HG03025 (cell line): ENCODE measurements around the gene TAGLN2.
A peak's percentile ranks its signal among the peaks of the same experiment; 100 is the strongest.

Source experiments
- ATAC-seq: cut with Tn5 transposase; IDR thresholded peaks from one replicate; pipeline ENCODE4 v1.9.1; 2021; ENCODE audit warnings: mild to moderate bottlenecking, moderate library complexity; ENCODE audit not compliant: unreplicated experiment, low FRiP score

The TAGLN2 gene

DNA sequence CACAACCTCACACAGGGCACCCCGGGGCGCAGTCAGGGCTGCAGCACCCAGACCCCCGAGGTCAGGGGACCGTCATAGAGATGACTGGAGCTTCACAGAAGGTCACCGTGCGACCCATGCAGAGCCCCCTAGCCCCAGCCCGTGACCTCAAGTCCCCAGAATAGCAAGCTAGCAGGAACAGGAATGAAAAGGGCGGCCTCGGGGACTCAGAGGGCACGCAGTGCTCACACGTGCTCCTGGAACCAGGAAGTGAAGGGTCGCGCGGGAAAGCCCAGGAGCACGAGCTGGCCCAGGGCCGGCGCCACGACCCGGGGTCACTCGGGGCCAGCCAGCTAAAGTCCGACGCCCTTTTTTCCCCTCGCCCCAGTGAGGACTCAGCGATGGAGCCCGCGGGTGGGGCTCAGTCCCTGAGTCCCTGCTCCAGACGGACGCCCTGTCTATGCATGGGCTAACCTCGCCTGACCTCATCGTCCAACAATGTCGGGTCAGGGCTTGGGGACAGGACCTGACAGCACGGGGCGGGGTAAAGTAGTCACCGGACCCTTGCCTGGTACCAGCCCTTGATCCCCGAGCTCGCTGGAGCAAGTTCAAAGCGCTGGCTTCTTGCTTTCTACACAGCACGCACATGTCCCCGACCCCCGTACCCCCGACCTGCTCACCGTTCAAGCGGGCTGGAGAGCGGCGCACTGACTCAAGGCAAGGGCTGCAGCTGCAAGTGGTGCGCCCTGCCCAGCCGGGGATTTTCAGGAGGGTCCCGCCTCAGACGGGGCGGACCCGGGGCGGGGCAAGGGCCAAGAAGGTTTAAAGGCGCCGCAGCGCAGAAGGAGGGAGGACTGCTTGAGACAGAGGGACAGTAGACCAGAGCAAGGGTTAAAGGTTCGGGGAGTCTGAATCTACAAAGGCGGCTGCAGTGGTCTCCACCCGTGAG, at the start of gene TAGLN2:
Gene TAGLN2, minus strand, starts transcription at position 717 of the 928 bp plus-strand sequence. CDS start 4,998 bp downstream, outside the sequence.
- ATAC-seq: peak; percentile 57

- ATAC-seq: no peak
Observed at GRCh38 chr1:159974350-159974965, 49.2 kb upstream of the TAGLN2 start.

DNA sequence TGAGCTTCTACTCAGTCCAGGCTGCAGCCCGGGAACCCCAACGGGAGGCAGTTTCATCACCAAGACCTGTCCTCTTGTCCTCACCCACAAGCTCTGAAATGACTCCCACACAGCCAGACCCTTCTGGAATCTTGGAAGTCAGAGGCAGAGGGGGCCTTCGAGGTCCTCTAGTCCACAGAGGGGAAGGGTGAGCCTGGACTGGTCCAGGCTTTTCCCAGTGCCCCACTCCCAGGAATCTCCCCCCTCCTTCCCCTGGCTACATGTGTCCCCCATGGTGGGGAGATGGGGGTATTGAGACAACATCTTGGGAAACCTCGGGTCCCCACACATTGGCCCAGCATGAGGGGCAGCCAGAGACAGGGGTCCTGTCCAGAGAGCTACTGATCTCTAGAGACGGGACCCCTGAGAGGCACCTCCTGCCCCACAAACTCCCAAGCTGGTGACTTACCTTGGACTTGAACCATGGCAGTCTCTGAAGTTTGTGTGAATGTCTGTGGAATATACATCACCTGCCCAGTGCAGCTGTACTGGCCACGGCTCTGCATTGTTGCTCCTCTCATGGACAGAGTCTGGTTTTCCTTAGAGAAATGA, 48.1 kb upstream of the TAGLN2 start:
- ATAC-seq: no peak

DNA sequence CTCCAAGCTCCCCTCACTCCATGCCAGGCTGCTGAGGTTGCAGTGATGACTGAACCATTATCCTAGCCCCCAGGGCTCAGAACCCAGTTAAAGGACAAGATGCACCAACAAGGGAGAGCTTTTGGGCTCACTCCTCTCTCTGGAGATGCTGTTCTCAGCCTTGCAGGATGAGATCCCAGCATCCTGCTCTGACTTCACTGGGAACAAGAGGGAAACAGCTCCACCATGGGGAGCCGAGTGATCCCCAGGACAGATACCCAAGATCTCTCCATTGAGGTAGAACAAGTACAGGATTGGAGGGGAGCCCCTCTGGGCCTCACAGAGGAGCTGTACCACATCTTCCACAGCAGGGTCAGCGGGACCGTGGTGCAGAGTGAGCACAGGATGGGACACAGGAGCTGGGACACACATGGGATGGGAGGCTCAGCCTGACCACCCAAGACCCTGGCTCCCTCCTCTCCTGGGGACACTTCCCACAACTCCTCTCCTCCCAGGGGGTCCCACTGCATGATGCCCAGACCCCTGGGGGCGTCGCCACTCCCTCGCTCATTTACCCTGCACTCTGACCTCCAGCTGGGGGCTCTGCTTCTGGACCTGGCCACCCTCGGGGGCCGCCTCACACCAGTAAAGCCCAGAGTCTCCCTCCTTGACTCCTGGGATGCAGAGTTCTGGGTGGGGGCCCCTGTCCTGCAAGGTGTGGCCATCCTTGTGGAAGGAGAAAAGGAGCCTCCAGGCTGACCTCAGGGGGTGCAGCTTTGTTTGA, 47.3 kb upstream of the TAGLN2 start:
- ATAC-seq: no peak

DNA sequence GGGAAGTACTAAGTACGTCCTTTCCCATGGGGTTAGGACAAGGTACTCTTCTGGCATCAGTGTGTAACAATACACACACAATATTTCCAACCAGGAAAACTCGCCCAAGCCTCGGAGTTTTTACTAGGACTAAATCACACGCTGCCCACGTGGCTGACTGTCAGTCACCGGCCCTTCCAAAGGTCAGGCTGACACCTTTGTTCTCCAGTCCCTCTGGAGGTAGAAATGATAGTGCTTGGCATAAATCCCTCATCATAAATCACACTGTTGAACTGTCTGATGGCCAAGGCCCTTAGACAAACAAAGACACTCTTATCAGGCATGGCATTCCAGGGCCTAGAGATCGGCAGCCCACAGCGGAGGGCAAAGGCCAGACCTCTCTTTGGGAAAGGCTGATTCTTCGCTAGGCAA, 45.6 kb upstream of the TAGLN2 start:
- no peak for ATAC-seq

- ATAC-seq: no peak
Observed at GRCh38 chr1:159968901-159969300, 43.6 kb upstream of the TAGLN2 start.

GRCh38 chr1:159965263-159965662, 40.0 kb upstream of the TAGLN2 start:
- no peak for ATAC-seq

DNA sequence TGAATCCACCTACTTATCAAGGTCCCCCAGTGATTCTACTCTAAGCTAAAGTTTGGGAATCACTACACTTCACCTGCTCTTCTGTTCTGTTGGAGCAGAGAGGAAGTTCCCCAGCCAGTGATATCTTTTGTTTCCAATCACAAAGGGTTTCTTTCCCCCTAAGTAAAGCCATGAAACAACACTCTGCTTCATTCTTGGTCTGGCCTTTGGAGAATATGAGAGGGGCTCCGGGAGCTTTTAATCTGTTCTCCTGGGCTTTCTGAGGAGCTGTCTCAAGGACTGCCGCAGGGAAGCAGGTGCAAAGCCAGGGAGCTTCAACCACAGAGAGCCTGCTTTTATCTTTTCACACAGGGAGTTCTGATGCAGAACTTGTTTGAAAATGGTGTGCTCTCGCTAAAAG, 38.8 kb upstream of the TAGLN2 start:
- ATAC-seq: no peak

DNA sequence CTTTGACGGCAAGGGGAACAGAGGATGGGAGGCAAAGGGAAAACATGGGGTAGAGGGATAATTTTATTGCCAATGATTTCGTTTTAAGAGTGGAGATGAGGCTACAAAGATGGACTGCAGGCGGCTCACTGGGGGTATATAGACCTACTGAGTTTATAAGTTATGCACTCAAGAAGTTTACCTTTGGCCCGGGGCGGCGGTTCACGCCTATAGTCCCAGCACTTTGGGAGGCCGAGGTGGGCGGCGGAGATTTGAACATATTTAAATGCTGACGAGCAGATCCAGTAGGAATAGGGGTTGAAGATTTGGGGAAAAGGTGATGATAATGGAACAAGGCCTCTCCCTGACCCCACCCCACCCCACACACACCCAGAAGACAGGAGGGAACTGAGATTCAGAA, 36.9 kb upstream of the TAGLN2 start:
- no peak for ATAC-seq

- no peak for ATAC-seq
Observed at GRCh38 chr1:159961636-159962035, 36.3 kb upstream of the TAGLN2 start.

DNA sequence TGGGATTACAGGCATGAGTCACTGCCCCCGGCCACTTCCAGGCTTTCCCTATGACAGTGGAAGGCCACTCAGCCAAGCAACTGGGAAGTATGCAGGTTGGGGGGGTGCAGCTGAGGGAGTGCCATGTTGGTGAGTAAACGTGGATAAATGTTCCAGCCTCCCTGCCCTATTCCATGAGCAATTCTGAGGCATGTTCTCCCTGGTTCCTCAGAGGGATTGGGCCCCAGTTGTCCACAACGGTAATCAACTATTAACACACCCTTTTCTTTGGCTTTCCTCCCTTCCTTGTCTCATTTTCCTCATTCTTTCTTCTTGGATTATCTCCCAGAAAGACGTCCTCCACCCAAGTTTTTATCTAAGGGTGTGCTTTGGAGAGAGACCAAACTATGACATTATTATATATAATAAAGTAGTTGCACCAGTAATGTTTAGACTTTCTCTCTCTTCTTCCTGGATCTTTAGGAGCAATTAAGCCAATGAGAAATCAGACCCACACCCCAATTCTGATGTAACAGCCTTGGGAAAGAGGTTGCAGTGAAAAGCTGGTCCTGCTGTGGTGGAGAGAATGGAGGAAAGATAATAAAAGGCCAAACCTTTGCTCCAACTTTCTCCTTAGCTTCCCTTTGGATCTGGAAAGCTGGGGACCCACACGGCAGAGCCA, 35.5 kb upstream of the TAGLN2 start:
- no peak for ATAC-seq

GRCh38 chr1:159959451-159959850, 34.1 kb upstream of the TAGLN2 start:
- no peak for ATAC-seq

- no peak for ATAC-seq
Observed at GRCh38 chr1:159958719-159959380, 33.5 kb upstream of the TAGLN2 start.

- ATAC-seq: no peak
Observed at GRCh38 chr1:159957824-159958268, 32.5 kb upstream of the TAGLN2 start.

DNA sequence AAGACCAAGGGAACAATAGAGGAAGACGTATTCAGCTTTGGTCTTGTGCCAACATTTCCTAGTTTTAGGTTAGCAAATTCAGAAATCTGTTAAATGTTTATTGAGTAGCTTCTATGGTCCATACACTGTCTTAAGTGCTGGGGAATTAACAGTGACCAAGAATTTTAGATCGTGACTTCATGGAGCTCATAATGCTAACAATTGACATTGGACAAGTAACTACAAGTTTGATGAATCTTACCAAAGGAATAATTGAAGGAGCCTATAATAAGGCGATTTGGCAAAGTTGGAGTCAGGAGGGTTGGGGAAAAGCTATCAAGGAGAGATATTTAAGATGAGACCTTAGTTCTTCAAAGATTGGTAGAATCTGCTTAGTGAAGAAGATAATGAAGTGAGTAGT, 30.1 kb upstream of the TAGLN2 start:
- no peak for ATAC-seq

DNA sequence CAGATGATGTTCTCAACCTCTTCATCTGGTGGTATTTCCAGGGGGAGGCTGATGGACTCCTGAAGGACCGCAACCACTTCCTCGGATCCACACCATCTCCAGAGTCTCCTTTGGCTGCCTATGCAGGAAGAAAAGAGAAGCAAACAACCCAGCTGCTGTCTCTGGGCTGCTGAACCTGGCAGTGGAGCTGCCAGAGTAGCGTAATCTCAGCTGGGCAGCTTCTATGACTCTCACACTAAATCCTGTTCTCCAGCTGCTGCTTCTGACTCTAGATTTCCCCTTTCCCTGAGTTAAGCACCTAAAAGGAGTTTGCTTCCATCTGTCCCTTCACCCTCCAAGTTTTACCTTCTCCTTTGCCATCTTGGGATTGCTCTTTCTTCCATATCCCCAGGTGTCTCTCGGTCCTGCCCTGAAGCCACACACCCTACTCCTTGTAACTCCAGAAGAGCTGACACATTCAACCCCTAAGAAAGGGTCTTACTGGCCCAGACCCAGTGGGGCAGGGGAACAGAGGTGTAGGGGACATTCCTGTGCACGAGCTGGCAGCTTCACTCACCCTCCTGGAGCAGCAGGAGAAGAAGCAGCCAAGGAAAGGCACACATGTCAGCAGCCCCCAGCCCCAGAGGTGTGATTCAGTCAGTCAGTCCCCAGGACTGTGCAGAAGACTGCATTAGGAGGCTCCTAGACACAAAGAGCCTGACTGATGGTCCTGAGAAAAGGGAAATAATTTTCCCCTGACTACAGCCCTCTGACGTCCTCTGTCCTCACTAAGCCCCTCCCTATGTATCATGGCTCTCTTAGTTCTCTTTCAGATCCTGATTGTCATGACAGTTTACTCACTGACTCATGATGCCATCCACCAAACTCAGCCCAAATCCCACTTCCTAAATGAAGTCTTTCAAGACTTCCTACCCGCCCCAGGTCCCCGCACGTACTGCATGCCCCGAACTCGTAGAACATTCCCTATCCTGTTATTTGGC, 28.5 kb upstream of the TAGLN2 start, which contains the start of gene SLAMF9:
Gene SLAMF9, minus strand, starts transcription at position 702 of the 980 bp plus-strand sequence. Its CDS starts 100 bp downstream, at position 602.
- no peak for ATAC-seq

DNA sequence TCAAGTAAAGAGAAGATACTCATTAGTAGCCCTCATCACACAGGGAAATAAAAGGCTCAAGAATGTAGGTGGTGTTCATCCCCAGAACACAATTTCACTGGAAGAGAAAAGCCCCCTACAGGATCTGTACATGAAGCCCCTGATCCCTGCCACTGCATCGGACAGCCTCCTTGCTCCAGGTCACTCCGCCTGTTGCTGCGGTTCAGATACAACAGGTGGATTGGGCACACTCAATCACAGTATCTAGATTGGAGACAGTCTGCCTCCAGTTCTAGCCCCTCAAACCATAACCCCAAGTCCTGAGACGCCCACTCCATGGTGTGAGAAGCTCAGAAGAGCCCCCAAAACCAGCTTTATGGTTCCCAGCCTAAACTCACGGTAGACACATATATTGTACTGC, 27.6 kb upstream of the TAGLN2 start:
- ATAC-seq: no peak

DNA sequence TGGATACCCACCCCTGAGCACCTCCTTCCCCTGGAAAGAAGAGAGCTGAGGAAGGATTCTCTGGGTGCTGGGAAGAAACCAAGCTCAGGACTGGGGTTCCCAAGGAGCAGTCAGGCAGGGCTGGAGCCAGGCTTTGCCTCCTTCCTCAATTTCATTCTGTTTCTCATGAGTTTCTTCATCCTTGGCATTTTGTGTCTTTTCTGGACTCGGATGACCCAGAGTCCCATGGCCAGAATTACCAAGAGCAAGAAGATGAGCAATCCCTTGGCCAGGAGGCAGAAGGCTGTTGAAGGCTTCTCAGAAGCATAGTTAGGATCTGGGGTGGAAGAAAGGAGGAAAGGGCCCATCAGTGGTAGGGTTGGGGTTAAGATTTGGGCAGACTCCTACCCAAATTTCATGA, 26.2 kb upstream of the TAGLN2 start:
- no peak for ATAC-seq
